Upper lobe of left lung (tissue), 4 donors: ENCODE data around the gene STX17.

ENCODE experiments used
- EP300 ChIP-seq, 4 donors: sonication (generic); formaldehyde crosslinking; IDR thresholded peaks; one replicate each; pipeline ENCODE4 v1.5.1; 2017; ENCODE audit warnings: antibody characterized with exemption in 4 of 4, control low read depth in 2 of 4
- POLR2A ChIP-seq, 4 donors: fragments of 450-650 bp; IDR thresholded peaks; one replicate each; pipeline ENCODE4 v1.5.1; 2016 to 2017; ENCODE audit warnings: antibody characterized with exemption in 4 of 4, mild to moderate bottlenecking in 2 of 4
- TF ChIP-seq, protein P1 (sequence below), 6 experiments: fragments of 450-650 bp in 4 of 6; fragments of 200-600 bp in 2 of 6; sonication (generic) in 2 of 6; IDR thresholded peaks; one replicate each; pipeline ENCODE4 v1.5.1; 2016 to 2019; ENCODE audit warnings: antibody characterized with exemption in 6 of 6

DNA sequence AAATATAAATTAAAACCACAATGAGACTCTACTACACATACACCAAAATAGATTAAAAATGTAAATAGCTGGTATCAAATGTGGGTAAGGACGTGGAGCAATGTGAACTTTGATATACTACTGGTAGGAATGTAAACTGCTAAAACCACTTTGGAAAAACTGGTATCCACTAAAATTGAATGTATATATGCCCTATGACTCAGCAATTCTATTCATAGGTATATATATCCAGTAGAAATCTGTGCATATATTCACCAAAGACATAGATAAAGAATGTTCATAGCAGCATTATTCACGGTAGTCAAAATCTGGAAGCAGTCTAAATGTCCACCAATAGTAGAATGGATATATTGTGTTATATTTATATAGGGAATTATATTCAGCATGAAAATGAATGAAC is 107.1 kb downstream of the STX17 start:
- TF ChIP-seq, protein P1, sequence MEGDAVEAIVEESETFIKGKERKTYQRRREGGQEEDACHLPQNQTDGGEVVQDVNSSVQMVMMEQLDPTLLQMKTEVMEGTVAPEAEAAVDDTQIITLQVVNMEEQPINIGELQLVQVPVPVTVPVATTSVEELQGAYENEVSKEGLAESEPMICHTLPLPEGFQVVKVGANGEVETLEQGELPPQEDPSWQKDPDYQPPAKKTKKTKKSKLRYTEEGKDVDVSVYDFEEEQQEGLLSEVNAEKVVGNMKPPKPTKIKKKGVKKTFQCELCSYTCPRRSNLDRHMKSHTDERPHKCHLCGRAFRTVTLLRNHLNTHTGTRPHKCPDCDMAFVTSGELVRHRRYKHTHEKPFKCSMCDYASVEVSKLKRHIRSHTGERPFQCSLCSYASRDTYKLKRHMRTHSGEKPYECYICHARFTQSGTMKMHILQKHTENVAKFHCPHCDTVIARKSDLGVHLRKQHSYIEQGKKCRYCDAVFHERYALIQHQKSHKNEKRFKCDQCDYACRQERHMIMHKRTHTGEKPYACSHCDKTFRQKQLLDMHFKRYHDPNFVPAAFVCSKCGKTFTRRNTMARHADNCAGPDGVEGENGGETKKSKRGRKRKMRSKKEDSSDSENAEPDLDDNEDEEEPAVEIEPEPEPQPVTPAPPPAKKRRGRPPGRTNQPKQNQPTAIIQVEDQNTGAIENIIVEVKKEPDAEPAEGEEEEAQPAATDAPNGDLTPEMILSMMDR (IDR thresholded peaks at IDR 0.05), result no peak
- TF ChIP-seq POLR2A (IDR thresholded peaks at IDR 0.05) (no peak), EP300 (IDR thresholded peaks at IDR 0.05) (no peak)
